ENCODE measurements around the gene KLRD1.

DNA sequence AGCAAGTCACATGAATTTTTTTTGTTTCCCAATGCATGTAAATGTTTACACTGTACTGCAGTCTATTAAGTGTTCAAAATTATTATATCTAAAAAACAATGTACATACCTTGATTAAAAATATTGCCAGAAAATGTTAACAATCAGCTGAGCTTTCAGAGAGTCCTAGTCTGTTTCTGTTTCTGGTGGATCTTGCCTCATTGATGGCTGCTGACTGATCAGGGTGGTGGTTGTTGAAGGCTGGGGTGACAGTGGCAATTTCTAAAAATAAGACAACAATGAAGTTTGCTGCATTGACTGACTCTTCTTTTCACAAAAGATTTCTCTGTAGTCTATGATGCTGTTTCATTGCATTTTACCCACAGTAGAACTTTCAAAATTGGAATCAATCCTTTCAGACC, 16.6 kb upstream of the KLRD1 start:
- TF ChIP-seq EP300 (IDR thresholded peaks at IDR 0.05) = no peak
- no peak for TF ChIP-seq POLR2AphosphoS5 (IDR thresholded peaks at IDR 0.05)
